K562 (cell line): ENCODE results near the gene FAM174C. TPM values are rescaled to one million over a fixed set of nuclear protein-coding genes. Genes with fewer than 3 reads are reported as not detected.
A peak's percentile ranks its signal among the peaks of the same experiment; 100 is the strongest.

Experiments
- FOXP4 ChIP-seq: sonication (generic); formaldehyde crosslinking; IDR thresholded peaks from 2 replicates; pipeline ENCODE4 v1.8.0; 2022; ENCODE audit warnings: mild to moderate bottlenecking, missing genetic modification reagents, borderline replicate concordance
- PTBP1 ChIP-seq: fragments of 200-400 bp; formaldehyde crosslinking; IDR thresholded peaks from 2 replicates; pipeline ENCODE4 v1.6.1; 2017; ENCODE audit warnings: low read depth, low read length
- SNRNP70 ChIP-seq: fragments of 200-400 bp; formaldehyde crosslinking; optimal IDR thresholded peaks from 2 replicates; pipeline ENCODE3; 2017; ENCODE audit warnings: low read depth, low read length
- TAF1 ChIP-seq: IDR thresholded peaks from 2 replicates; pipeline ENCODE4 v1.6.1; 2011; ENCODE audit warnings: mild to moderate bottlenecking, low read length, moderate library complexity; ENCODE audit not compliant: insufficient read depth, control insufficient read depth, severe bottlenecking; ENCODE audit errors: extremely low read depth
- ZC3H4 ChIP-seq: sonication (generic); formaldehyde crosslinking; IDR thresholded peaks from 2 replicates; pipeline ENCODE4 v1.9.0; 2021; ENCODE audit warnings: missing genetic modification reagents, borderline replicate concordance
- ZNF324 ChIP-seq: fragments of 250-450 bp; sonication (Bioruptor Pico); IDR thresholded peaks from 2 replicates; pipeline ENCODE4 v1.4.0; 2020; ENCODE audit warnings: mild to moderate bottlenecking
- polyA plus RNA-seq, 8 experiments: library from polyadenylated mRNA; depleted of rRNA in 4 of 8; stranded (reverse) in 5 of 8; unstranded in 3 of 8; fragments of >200 nt; fragmentation: Nextera tagmentation in 2 of 8; fragmentation: Illumina TruSeq in 1 of 8; extraction: Ambion mirVana in 2 of 8; extraction: Trizol in 1 of 8; gene quantifications; 2 replicates each; pipeline versions ENCODE4 v1.2.1 to v1.2.3, GENCODE V29; 2011 to 2014; ENCODE audit warnings: inconsistent platforms in 1 of 8, missing spikeins in 1 of 8
- total RNA-seq, 7 experiments: library from RNA; depleted of rRNA in 6 of 7; stranded (reverse); fragments of >200 nt in 6 of 7; fragmentation: Illumina TruSeq in 2 of 7; extraction: Trizol in 2 of 7; gene quantifications; 2 replicates each; pipeline versions ENCODE4 v1.2.1 to v1.2.3, GENCODE V29; 2011 to 2021; ENCODE audit warnings: low replicate concordance in 1 of 7
- TF ChIP-seq, protein P1 (sequence below): fragments of 450-650 bp; IDR thresholded peaks from 2 replicates; pipeline ENCODE4 v1.6.1; 2018; ENCODE audit not compliant: partially characterized antibody
- TF ChIP-seq, protein P2 (sequence below): fragments of 250-450 bp; sonication (Bioruptor Pico); IDR thresholded peaks from 2 replicates; pipeline ENCODE4 v1.9.0; 2021; ENCODE audit warnings: mild to moderate bottlenecking
- TF ChIP-seq, protein P3 (sequence below): fragments of 150-350 bp; conservative IDR thresholded peaks from 2 replicates; pipeline ENCODE4 v1.6.1; 2014; ENCODE audit warnings: low read length
- TF ChIP-seq, protein P4 (sequence below): sonication (generic); formaldehyde crosslinking; IDR thresholded peaks from 2 replicates; pipeline ENCODE4 v1.5.0; 2020; ENCODE audit warnings: missing genetic modification reagents

FAM174C gene
- total and polyA plus RNA-seq, 9 of the 15 experiments (the other 6 are each of a cell fraction or from before 2014, with no cell fraction given) = 0.66 to 89.6 (median 20.3) TPM

DNA sequence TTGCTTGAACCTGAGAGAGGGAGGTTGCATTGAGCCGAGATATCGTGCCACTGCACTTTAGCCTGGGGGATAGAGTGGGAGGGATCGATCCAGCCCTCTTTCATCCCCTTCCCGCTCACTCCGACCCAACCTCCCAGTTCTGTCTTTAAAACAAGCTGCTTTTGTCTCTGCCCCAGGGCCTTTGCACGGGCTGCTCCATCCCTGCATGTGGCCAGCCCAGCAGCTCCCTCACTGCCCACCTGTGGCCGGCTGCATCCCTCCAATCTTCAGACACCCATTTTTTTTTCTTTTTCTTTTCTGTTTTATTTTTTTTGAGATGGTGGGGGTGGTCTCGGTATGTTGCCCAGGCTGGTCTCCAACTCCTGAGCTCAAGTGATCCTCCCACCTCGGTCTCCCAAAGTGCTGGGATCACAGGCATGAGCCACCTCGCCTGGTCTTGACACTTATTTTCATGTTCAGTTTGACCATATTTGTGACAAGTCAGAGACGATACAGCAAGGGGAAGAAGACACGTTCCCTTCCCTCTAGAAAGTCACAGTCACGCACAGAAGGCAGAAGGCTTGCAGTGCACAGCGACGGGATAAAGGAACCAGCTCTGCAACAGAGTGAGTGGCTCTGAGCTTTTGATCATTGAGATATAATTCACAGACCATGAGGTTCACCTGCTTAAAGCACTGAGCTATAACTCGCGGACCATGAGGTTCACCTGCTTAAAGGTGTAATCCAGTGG is 42.1 kb downstream of the FAM174C start (continued):
- TF ChIP-seq ZNF324 (CRISPR knock-in tag) (no peak), SNRNP70 (no peak), FOXP4 (CRISPR knock-in tag) (no peak), ZC3H4 (CRISPR knock-in tag) (no peak), TAF1 (no peak), PTBP1 (peak; percentile 77; the same call in 1 of the 2 replicates)
- TF ChIP-seq, protein P1, sequence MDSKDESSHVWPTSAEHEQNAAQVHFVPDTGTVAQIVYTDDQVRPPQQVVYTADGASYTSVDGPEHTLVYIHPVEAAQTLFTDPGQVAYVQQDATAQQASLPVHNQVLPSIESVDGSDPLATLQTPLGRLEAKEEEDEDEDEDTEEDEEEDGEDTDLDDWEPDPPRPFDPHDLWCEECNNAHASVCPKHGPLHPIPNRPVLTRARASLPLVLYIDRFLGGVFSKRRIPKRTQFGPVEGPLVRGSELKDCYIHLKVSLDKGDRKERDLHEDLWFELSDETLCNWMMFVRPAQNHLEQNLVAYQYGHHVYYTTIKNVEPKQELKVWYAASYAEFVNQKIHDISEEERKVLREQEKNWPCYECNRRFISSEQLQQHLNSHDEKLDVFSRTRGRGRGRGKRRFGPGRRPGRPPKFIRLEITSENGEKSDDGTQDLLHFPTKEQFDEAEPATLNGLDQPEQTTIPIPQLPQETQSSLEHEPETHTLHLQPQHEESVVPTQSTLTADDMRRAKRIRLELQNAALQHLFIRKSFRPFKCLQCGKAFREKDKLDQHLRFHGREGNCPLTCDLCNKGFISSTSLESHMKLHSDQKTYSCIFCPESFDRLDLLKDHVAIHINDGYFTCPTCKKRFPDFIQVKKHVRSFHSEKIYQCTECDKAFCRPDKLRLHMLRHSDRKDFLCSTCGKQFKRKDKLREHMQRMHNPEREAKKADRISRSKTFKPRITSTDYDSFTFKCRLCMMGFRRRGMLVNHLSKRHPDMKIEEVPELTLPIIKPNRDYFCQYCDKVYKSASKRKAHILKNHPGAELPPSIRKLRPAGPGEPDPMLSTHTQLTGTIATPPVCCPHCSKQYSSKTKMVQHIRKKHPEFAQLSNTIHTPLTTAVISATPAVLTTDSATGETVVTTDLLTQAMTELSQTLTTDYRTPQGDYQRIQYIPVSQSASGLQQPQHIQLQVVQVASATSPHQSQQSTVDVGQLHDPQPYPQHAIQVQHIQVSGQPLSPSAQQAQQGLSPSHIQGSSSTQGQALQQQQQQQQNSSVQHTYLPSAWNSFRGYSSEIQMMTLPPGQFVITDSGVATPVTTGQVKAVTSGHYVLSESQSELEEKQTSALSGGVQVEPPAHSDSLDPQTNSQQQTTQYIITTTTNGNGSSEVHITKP = no peak
- TF ChIP-seq, protein P2, sequence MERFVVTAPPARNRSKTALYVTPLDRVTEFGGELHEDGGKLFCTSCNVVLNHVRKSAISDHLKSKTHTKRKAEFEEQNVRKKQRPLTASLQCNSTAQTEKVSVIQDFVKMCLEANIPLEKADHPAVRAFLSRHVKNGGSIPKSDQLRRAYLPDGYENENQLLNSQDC (CRISPR knock-in tag) = no peak
- TF ChIP-seq, protein P3, sequence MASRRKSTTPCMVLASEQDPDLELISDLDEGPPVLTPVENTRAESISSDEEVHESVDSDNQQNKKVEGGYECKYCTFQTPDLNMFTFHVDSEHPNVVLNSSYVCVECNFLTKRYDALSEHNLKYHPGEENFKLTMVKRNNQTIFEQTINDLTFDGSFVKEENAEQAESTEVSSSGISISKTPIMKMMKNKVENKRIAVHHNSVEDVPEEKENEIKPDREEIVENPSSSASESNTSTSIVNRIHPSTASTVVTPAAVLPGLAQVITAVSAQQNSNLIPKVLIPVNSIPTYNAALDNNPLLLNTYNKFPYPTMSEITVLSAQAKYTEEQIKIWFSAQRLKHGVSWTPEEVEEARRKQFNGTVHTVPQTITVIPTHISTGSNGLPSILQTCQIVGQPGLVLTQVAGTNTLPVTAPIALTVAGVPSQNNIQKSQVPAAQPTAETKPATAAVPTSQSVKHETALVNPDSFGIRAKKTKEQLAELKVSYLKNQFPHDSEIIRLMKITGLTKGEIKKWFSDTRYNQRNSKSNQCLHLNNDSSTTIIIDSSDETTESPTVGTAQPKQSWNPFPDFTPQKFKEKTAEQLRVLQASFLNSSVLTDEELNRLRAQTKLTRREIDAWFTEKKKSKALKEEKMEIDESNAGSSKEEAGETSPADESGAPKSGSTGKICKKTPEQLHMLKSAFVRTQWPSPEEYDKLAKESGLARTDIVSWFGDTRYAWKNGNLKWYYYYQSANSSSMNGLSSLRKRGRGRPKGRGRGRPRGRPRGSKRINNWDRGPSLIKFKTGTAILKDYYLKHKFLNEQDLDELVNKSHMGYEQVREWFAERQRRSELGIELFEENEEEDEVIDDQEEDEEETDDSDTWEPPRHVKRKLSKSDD = no peak
- TF ChIP-seq, protein P4, sequence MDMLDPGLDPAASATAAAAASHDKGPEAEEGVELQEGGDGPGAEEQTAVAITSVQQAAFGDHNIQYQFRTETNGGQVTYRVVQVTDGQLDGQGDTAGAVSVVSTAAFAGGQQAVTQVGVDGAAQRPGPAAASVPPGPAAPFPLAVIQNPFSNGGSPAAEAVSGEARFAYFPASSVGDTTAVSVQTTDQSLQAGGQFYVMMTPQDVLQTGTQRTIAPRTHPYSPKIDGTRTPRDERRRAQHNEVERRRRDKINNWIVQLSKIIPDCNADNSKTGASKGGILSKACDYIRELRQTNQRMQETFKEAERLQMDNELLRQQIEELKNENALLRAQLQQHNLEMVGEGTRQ (CRISPR knock-in tag) = no peak
